ENCODE data around the gene PDE4C.
A peak's percentile ranks its signal among the peaks of the same experiment; 100 is the strongest.

Gene PDE4C

GRCh38 chr19:18225702-18226468, at the start of gene PDE4C:
PDE4C (minus strand) TSS chr19:18226438; CDS start chr19:18226415, 23 bp downstream.
- Mint-ChIP-seq H3K9me3 (no peaks in the 10 kb centered on the region), H3K27me3 (peaks cover 89% of the 10 kb centered on the region), H3K27ac (ENCODE audit: low read depth) (no peak within 1 kb of the TSS), H3K4me3 (peak within 1 kb of the TSS; percentile 79), H3K36me3 (ENCODE audit: insufficient read depth) (peaks cover 4% of the 10 kb centered on the region), H3K4me1 (peaks cover 19% of the 10 kb centered on the region)
- ATAC-seq (replicated peaks; ENCODE audit: extremely low read depth, poor library complexity, severe bottlenecking), result no peak
- no peak for DNase-seq (ENCODE audit: low spot score in 2 of 2)

GRCh38 chr19:18274781-18275356, 48.6 kb upstream of the PDE4C start:
- no peaks in the 10 kb centered on the region for H3K9me3 Mint-ChIP-seq
- H3K4me1 Mint-ChIP-seq, result peaks cover 34% of the 10 kb centered on the region
- peak overlapping the region; percentile 100 for H3K27ac Mint-ChIP-seq (ENCODE audit: low read depth)
- peaks cover 92% of the 10 kb centered on the region for H3K36me3 Mint-ChIP-seq (ENCODE audit: insufficient read depth)
- H3K27me3 Mint-ChIP-seq, result no peaks in the 10 kb centered on the region
- peak overlapping the region; percentile 100 for H3K4me3 Mint-ChIP-seq
- DNase-seq (ENCODE audit: low spot score in 2 of 2), result peak in 1 of 2 donors; percentile 35
- ATAC-seq (replicated peaks; ENCODE audit: extremely low read depth, poor library complexity, severe bottlenecking), result no peak

- Mint-ChIP-seq H3K4me1 (peaks cover 28% of the 10 kb centered on the region), H3K4me3 (peak within 1 kb of the TSS; percentile 100), H3K36me3 (ENCODE audit: insufficient read depth) (peaks cover 88% of the 10 kb centered on the region), H3K27me3 (no peaks in the 10 kb centered on the region), H3K9me3 (no peaks in the 10 kb centered on the region), H3K27ac (ENCODE audit: low read depth) (peak within 1 kb of the TSS; percentile 100)
- ATAC-seq (replicated peaks; ENCODE audit: extremely low read depth, poor library complexity, severe bottlenecking), result peak; percentile 12
- DNase-seq (ENCODE audit: low spot score in 2 of 2), result peak in 1 of 2 donors; percentile 39
Observed at GRCh38 chr19:18274219-18274780, 48.1 kb upstream of the PDE4C start, which contains the start of gene IQCN. IQCN (minus strand) TSS chr19:18274452; CDS start chr19:18269478, 4,974 bp downstream.

GRCh38 chr19:18273561-18274218, 47.5 kb upstream of the PDE4C start:
- H3K36me3 Mint-ChIP-seq (ENCODE audit: insufficient read depth), result peaks cover 86% of the 10 kb centered on the region
- H3K9me3 Mint-ChIP-seq, result no peaks in the 10 kb centered on the region
- H3K27me3 Mint-ChIP-seq, result no peaks in the 10 kb centered on the region
- DNase-seq (ENCODE audit: low spot score in 2 of 2) (no peak), ATAC-seq (replicated peaks; ENCODE audit: extremely low read depth, poor library complexity, severe bottlenecking) (no peak)
- H3K4me3 Mint-ChIP-seq, result peak overlapping the region; percentile 100
- H3K4me1 Mint-ChIP-seq, result peaks cover 22% of the 10 kb centered on the region
- peak overlapping the region; percentile 100 for H3K27ac Mint-ChIP-seq (ENCODE audit: low read depth)

GRCh38 chr19:18271433-18271841, 45.2 kb upstream of the PDE4C start:
- H3K27ac Mint-ChIP-seq (ENCODE audit: low read depth), result peak overlapping the region; percentile 100
- peak overlapping the region; percentile 20 for H3K4me3 Mint-ChIP-seq
- H3K27me3 Mint-ChIP-seq, result no peaks in the 10 kb centered on the region
- no peak for ATAC-seq (replicated peaks; ENCODE audit: extremely low read depth, poor library complexity, severe bottlenecking)
- peaks cover 82% of the 10 kb centered on the region for H3K36me3 Mint-ChIP-seq (ENCODE audit: insufficient read depth)
- no peaks in the 10 kb centered on the region for H3K9me3 Mint-ChIP-seq
- DNase-seq (ENCODE audit: low spot score in 2 of 2), result no peak
- peaks cover 7% of the 10 kb centered on the region for H3K4me1 Mint-ChIP-seq

GRCh38 chr19:18270326-18270725, 44.1 kb upstream of the PDE4C start:
- Mint-ChIP-seq H3K27me3 (no peaks in the 10 kb centered on the region), H3K4me1 (peaks cover 14% of the 10 kb centered on the region), H3K9me3 (no peaks in the 10 kb centered on the region), H3K4me3 (no peak overlapping the region), H3K36me3 (ENCODE audit: insufficient read depth) (peaks cover 82% of the 10 kb centered on the region), H3K27ac (ENCODE audit: low read depth) (peak overlapping the region; percentile 100)
- no peak for DNase-seq (ENCODE audit: low spot score in 2 of 2)
- ATAC-seq (replicated peaks; ENCODE audit: extremely low read depth, poor library complexity, severe bottlenecking), result no peak

GRCh38 chr19:18269070-18269723, 43.0 kb upstream of the PDE4C start:
- DNase-seq (ENCODE audit: low spot score in 2 of 2) (no peak), ATAC-seq (replicated peaks; ENCODE audit: extremely low read depth, poor library complexity, severe bottlenecking) (no peak)
- peak overlapping the region; percentile 85 for H3K27ac Mint-ChIP-seq (ENCODE audit: low read depth)
- H3K36me3 Mint-ChIP-seq (ENCODE audit: insufficient read depth), result peaks cover 78% of the 10 kb centered on the region
- H3K27me3 Mint-ChIP-seq, result no peaks in the 10 kb centered on the region
- no peaks in the 10 kb centered on the region for H3K9me3 Mint-ChIP-seq
- H3K4me3 Mint-ChIP-seq, result no peak overlapping the region
- H3K4me1 Mint-ChIP-seq, result peaks cover 7% of the 10 kb centered on the region

- ATAC-seq (replicated peaks; ENCODE audit: extremely low read depth, poor library complexity, severe bottlenecking) (no peak), DNase-seq (ENCODE audit: low spot score in 2 of 2) (no peak)
- H3K36me3 Mint-ChIP-seq (ENCODE audit: insufficient read depth), result peaks cover 65% of the 10 kb centered on the region
- peak overlapping the region; percentile 73 for H3K27ac Mint-ChIP-seq (ENCODE audit: low read depth)
- H3K27me3 Mint-ChIP-seq, result no peaks in the 10 kb centered on the region
- H3K4me1 Mint-ChIP-seq, result peaks cover 7% of the 10 kb centered on the region
- H3K9me3 Mint-ChIP-seq, result no peaks in the 10 kb centered on the region
- H3K4me3 Mint-ChIP-seq, result no peak overlapping the region
Observed at GRCh38 chr19:18266771-18267686, 40.8 kb upstream of the PDE4C start.

GRCh38 chr19:18265582-18265981, 39.3 kb upstream of the PDE4C start:
- peaks cover 14% of the 10 kb centered on the region for H3K4me1 Mint-ChIP-seq
- H3K27me3 Mint-ChIP-seq, result no peaks in the 10 kb centered on the region
- H3K36me3 Mint-ChIP-seq (ENCODE audit: insufficient read depth), result peaks cover 58% of the 10 kb centered on the region
- no peaks in the 10 kb centered on the region for H3K9me3 Mint-ChIP-seq
- peak overlapping the region; percentile 37 for H3K4me3 Mint-ChIP-seq
- H3K27ac Mint-ChIP-seq (ENCODE audit: low read depth), result peak overlapping the region; percentile 73
- ATAC-seq (replicated peaks; ENCODE audit: extremely low read depth, poor library complexity, severe bottlenecking) (no peak), DNase-seq (ENCODE audit: low spot score in 2 of 2) (no peak)

- Mint-ChIP-seq H3K27ac (ENCODE audit: low read depth) (peak overlapping the region; percentile 73), H3K27me3 (no peaks in the 10 kb centered on the region), H3K9me3 (no peaks in the 10 kb centered on the region), H3K4me3 (no peak overlapping the region), H3K36me3 (ENCODE audit: insufficient read depth) (peaks cover 55% of the 10 kb centered on the region), H3K4me1 (peaks cover 15% of the 10 kb centered on the region)
- no peak for DNase-seq (ENCODE audit: low spot score in 2 of 2)
- no peak for ATAC-seq (replicated peaks; ENCODE audit: extremely low read depth, poor library complexity, severe bottlenecking)
Observed at GRCh38 chr19:18264971-18265540, 38.8 kb upstream of the PDE4C start.

GRCh38 chr19:18264137-18264854, 38.1 kb upstream of the PDE4C start:
- ATAC-seq (replicated peaks; ENCODE audit: extremely low read depth, poor library complexity, severe bottlenecking), result no peak
- Mint-ChIP-seq H3K36me3 (ENCODE audit: insufficient read depth) (peaks cover 53% of the 10 kb centered on the region), H3K9me3 (no peaks in the 10 kb centered on the region), H3K4me3 (no peak overlapping the region), H3K27ac (ENCODE audit: low read depth) (no peak overlapping the region), H3K4me1 (peaks cover 15% of the 10 kb centered on the region), H3K27me3 (no peaks in the 10 kb centered on the region)
- DNase-seq (ENCODE audit: low spot score in 2 of 2), result no peak

All from central memory CD8-positive, alpha-beta T cell (primary cell).